NCI-H510A (cell line): ENCODE measurements around the gene FCER1A.

Experiments
- DNase-seq: peaks from one replicate; lab custom pipeline; 2025; lab: John Stamatoyannopoulos, UW

FCER1A gene

GRCh38 chr1:159352436-159352835, 50.3 kb downstream of the FCER1A start:
- no peak for DNase-seq
